Inflammatory macrophage treated with lipopolysaccharide for 4 hours (primary cell): Measurements from ENCODE around the gene MAMLD1.

Experiments
- DNase-seq: peaks from one replicate; pipeline ENCODE4 v3.0.0-alpha.2; 2020

MAMLD1 gene

DNA sequence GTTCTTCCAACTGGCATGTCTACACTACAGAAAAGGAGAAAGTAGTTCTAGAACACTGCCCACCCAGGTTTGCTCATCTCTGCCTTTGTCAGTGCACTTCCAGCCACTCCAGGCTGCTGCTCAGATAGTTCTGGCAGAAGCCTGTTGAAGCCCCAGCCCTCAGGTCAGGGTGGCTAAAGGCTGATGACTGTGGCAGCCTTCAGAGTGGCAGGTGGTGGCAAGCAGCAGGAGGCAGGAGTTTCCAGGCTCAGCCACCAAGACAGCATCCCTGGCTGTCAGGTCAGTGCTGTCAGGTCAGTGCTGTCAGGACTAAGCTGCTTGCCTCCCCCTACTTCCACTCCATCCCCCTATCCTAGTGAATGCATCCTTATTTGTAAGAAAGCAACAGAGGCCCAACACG lies 100.4 kb downstream of the MAMLD1 start:
- DNase-seq = no peak

DNA sequence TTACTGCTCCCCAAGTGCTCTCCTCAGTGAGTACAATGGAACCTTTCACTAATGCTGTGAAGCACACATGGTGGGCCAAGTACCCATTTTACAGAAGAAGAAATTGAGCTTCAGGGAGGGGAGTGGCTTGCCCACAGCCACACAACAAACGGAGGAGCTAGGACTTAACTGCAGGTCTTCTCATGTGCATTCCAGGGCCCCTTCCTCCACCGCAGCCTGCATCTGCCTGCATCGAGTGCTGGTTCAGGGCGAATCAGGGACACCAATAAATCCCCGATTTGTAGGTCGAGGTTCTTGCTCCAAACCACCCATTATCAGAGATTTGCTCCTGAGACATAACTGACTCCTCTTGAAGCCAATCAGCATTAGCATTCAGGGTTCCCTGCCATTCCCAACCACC lies 100.9 kb downstream of the MAMLD1 start:
- no peak for DNase-seq

DNA sequence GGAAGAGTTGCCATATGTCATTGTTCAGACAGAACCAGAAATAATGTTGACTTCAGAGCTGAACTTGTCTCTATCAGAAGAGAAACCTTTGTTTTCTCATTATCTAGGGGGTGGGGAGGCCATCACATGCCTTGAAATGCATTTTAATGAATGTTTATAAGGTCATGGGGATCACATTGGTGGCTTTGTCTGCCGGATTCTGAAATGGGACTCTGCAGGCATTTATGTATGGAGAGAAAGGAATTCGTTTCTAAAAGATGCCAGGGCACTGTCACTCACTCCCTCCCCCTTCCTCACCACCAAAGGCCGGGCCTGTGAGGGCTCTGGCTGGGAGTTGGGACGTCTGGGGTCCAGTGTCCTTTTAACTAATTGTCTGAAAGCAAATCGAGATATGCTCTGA lies 102.2 kb downstream of the MAMLD1 start:
- no peak for DNase-seq

DNA sequence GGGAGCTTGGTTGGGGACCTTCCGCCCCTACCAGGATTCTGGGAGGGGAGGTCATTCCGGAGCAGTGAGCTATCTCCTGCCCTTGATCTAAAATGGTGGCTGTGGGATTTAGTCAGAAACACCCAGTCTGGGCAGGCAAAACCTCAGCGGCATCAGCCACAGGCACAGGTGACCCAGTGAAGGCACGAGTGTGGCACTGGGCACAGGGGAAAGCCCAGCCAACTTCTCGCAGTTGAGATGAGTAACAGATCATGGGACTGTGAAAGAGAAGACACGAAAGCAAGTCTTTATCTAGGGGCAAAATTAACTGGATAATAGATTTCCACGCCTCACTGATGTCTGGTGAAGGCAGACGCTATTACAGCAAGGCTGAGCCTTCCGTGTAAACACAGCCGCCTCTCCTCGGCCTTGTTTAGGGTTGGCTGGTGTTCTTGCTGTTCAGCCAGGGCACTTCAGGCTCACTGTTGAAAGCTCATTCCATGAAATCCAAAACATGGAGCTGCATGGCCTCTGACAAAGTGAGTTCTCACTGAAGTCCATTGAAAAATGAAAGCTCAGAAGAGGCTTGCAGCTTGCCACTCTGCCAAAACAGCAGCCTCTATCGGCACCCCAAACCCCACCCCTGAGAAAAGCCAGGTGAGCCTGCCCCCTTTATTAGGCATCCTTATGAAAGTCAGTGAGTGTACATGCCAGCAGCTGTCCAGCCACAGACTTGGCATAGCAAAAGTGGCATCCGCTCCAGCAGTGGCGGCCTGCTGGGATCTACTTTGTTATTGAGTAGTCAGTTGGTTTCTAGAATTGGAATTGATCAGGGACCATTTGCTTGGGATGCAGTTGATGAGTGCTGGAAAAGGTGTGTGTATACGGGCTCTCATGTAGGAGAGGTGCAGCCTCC lies 103.0 kb downstream of the MAMLD1 start:
- DNase-seq = no peak

DNA sequence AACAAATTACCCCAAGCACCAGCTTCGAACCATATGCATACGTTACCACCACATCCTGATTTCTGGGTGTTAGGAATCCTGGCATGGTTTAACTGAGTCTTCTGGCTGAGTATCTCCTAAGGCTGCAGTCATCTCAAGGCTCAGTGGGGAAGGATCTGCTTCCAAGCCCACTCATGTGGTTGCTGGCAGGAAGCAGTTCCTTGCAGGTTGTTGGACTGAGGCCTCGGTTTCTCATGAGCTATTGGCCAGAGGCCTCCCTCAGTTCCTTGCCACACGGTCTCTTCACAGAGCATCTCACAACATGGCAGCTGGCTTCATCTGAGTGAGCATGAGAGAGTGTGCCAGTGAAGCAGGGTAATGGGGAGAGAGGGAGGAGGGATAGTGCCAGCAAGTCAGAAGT lies 109.2 kb downstream of the MAMLD1 start:
- DNase-seq = no peak

DNA sequence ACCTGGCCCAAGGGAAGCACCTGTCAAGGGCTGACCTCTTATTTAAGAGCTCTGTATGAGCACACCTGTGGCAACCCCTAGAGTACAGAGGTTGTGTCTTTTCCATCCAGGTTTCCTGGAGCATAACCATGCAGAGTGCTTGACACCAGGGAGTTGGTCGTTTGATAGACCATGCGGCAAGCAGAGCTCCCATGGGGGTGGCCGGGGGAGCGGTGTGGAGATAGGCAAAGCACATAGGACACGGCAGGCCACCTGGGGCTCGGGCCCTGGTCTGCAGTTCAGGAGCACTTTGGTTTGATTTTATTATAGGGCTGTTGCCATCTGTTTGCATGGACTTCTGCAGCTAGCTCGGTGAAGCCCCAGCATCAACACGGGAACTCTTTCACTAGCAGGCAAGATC lies 110.3 kb downstream of the MAMLD1 start:
- no peak for DNase-seq

DNA sequence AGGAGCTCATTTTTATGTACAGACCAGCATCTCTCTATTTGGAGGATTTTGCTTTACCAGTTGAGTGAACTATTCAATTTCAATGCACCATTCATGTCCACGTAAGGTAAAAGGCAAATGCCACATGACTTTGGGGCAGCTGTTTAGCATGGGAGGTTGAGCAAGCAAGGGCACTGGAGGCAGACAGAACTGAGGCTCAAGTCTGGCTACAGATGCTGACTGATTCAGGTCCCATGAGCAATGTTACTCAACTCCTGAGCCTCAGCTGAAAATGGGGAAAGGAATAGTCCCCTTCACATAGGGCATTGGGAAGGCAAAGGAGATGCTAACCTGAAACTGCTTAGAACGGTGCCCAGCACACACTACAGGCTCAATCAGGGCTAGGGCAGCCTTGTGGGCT lies 112.3 kb downstream of the MAMLD1 start:
- DNase-seq = peak; percentile 70

DNA sequence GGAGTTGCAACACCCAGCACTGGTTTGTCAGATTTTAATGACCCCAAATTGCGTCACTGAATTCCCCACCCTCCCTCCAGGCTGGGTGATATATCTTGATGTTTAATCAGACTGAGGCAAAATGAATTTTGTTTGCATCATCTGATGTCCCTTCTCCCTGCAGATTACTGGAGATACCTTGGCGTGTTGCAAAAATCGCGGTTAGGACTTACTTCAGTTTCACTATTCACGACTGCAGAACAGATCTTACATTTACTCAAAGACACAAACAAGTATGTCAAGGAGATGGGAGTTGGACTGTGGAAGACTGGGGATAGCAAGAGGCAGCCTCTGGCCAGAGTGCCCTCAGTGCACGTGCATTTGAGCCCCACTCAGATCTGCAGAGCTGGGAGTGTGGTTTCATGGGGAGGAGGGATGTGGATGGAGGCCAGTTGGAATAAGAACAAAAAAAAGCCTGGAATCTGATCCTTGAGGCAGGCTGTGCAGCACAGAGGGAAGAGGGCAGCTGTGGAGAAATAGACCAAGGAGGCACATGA lies 113.1 kb downstream of the MAMLD1 start:
- DNase-seq = no peak

DNA sequence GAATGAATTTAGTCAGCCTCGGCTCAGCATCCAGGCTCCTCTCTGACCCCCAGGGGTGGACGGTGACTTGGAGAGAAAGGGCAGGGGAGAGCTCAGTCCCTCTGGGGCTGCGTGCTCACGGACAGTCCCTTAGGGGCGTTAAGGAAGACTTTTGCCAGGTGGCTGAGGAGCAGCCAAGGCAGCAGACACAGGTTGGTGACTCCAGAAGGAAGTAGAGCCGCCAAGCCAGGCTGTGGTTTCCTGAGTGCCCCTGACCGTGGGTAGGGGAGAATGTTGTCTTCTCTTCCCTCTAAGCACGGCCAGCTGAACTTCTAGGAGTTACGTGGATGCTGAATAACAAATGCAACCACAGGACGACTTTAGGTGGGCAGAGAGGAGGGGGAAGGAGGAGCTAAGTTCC lies 114.3 kb downstream of the MAMLD1 start:
- no peak for DNase-seq

DNA sequence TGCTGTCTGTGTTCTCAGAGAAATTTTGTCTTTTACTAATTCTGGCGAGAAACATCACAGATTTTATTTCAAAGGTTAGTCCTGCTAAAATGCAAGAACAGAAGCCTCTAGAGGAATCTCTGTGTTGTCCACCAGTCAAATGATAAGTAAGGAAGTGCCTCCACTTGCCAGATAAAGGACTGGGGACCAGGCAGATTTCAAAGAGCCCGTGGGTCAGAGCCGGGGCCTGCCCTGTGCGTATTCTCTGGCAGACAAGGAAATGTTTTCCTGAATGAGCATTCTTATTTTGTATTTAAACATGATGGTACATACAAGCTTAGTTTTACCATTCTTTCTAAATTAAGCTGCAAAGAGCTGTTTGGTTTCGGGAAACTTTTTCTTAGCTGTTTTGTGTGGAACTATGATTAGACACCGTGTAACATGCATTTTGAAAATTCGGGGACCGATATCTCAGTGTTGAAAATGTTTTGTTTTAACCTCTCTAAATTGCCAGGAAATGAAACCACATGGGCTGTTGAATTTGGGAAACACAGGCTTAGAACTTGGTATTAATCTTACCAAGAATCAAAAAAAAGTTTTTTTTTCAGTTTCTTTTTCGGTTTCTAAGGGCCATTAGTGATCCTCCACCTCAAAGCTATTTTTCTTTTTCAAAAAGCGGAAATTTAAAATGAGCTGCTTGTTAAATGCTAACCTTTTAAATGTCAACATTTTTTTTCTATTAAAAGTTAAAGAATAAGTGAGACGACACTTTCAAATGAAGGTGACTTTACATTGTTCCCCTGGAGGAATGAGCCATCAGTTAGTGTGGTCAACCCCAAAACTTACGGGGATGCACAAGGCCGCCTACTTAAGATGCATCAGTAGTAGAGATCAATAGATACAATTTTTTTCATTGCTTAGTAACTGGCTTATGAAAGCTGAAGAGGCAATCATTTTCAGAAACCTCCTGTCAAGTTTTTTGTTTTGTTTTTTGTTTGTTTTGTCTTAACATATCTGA lies 115.7 kb downstream of the MAMLD1 start:
- DNase-seq = peak; percentile 66

DNA sequence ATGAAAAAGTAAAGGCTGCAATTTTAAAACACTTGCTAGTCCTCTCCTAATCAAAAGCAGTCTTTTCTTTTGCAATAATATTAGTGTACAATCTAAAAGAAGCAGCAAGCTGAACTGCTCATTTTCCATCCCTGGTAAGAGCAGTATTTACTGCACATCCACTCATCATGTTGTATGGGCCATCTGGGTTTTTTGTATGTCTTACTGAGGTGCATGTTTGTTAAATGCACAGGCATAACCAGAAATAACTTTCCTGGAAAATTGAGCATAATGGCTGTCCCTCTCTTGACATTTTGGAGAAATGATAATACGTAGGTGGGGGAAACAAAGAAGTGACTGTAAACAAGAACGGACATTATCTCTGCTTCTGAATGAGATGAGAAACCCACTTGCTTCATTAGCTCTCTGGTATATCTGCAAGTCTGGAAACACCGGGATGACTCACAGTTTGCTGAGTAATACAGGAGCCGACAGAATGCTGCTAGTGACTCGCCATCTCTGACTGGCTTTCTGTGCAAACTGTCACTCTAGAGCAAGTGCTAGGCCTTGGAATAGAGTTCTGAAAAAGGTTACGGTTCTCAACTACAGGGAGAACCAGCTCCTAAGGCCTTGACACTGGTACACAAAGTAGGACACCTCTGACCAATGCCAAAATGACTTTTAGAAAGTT lies 119.6 kb downstream of the MAMLD1 start:
- DNase-seq = peak; percentile 85

DNA sequence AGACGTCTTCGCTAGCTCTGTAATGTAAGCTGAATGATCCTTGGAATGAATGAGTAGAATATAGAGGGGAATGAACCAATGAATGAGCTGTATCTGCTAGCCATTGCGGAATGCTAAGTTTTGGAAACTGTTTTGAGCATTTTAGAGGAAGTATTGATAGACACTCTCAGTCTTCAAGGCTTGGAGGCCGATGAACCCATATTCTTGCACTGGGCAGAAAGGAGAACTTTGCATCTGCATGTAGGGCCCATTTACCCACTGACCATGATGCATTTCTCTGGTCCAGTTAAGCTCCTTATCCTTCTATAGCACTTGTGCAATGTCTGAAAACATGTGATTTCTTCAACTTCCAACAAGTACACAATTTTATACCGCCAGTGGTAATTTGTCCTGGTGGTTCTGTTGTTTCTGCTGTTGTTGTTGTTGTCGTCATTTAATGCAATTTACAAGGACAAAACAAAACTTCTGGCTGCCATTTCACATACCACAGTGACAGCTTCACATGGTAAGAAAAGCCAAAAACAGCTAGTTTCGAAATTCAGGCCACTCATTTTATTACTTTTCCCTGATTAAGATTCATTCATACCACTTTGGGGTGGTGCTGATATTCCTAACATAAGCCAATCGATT lies 120.4 kb downstream of the MAMLD1 start:
- peak; percentile 61 for DNase-seq

DNA sequence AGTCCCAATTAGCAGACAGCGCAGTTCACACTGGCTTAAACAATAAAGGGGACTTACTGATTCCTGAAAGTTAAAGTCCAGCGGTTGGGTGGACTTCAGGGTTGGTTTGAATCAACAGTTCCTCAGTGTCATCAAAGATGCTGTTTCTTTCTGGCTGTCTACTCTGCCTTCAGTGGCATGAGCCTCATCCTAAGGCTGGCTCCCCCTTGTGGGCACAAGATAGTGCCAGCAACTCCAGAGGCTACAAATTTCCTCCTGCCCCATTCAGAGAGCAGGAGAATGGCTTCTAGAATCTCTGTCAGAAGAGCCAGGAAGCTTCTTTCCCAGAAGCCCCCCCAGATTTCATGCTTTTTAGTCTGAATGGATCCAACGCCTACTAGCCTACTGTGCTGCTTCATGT lies 122.9 kb downstream of the MAMLD1 start:
- peak; percentile 54 for DNase-seq

DNA sequence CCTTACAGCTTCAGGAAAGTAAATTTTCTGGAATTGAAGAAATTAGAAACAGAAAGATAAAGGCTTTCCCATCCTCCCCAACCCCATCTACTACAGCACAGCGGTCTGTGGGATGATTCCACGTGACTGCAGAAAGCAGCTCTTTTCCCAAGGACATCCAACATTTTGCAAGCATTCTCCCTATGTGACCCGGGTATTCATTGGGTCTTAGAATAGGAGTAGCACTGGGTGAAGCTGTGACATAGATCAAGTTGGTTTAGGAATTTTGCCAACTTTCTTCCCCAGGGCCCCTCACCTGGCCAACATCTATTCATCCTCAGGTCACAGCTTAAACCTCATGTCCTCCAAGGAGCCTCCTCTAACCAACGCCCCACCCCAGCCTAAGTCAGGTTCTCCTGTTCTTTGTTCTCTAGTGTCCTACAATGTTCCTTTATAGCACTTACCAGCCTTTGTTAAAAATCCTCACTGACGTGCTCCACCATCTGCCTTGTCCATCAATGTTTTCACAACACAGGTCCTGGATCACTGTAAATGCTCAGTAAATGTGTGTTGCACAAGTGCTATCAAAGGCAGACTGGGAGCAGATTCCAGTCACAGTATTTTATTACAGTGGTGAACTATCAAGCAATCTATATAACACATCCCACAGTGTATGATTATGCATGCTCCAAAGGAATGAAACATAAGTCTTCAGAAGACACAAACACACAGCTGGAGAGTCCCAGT lies 124.4 kb downstream of the MAMLD1 start:
- no peak for DNase-seq

DNA sequence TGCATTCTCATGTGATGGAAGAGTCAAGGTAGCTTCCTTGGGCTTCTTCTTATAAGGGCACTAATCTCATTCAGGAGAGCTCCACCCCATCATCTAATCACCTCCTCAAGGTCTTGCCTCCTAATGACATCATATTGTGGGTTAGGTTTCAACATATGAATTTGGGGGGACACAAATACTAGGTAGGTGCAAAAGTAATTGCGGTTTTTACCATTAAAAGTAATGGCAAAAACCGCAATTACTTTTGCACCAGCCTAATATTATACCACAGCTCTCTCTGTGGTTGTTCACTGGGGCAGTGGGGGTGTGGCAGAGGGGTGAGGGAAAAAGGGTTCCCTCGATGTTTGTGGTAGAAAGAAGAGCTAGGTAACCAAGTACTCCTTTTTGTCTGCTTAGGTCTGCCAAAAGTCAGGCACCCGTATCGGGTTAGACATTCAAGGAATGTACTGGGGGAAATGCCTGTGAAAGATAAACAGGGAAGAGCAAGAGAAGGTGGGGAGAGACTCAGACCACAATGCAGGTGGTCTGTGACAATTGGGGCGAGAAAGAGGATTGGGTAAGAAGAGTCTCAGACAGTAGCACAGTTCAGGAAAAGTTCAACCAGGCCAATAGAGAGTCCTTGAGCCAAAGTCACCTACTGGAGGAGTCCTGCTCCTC lies 126.4 kb downstream of the MAMLD1 start:
- no peak for DNase-seq

DNA sequence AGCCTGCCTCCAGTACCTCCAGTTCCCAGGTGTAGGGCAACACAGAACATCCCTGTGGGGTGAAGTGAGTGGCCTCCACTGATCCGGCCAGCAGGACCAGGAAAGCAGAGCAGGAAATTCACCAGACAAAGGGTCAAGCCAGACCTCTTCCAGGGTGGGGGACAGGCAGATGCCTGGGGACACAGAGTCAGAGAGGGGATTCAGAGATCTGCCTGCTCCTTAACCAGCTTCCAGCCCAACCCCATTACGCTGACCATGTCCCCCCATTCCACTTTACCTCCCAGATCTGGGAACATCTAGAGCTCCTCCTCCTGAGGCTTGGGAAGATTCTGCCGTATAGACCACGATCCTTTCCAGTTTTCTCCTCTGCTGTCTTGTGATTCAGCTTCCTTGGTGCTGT lies 132.4 kb downstream of the MAMLD1 start:
- no peak for DNase-seq

DNA sequence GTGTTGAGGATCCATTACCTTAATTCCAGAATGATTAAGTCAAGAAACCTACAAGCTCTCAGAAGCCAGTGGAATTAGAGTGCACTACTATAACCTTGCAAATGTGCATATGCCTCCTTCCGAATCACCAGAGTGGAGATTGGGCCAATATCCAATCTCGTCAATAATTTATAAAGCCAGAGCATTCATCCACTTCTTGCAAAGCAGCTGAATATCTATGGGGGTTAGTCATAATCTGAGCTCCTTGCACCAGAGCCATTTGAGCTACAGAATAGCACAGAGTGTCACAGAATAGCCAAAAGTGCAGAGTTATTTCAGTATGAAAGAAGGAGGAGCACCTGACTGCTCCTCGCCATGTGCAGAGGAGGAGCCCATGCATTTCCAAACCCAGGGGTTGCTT lies 136.1 kb downstream of the MAMLD1 start:
- DNase-seq = no peak

DNA sequence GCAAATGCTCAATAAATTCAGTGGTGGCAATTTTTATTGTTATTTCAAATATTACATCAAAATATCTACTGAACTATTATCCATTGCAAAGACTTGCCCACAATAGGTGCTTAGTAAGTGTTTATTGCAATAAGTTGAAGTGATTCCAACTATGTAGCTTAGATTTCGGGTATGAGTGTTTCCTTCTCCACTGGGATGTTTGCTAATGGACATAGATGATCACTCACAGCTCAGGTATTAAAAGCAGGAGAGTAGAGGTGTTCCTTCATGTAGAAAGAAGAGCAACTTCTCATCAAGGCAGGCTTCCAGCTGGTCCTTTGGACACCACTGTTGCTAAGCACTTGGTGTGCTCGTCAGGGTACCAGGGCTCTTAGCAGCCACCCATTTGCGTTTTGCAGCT lies 139.0 kb downstream of the MAMLD1 start:
- DNase-seq = no peak

DNA sequence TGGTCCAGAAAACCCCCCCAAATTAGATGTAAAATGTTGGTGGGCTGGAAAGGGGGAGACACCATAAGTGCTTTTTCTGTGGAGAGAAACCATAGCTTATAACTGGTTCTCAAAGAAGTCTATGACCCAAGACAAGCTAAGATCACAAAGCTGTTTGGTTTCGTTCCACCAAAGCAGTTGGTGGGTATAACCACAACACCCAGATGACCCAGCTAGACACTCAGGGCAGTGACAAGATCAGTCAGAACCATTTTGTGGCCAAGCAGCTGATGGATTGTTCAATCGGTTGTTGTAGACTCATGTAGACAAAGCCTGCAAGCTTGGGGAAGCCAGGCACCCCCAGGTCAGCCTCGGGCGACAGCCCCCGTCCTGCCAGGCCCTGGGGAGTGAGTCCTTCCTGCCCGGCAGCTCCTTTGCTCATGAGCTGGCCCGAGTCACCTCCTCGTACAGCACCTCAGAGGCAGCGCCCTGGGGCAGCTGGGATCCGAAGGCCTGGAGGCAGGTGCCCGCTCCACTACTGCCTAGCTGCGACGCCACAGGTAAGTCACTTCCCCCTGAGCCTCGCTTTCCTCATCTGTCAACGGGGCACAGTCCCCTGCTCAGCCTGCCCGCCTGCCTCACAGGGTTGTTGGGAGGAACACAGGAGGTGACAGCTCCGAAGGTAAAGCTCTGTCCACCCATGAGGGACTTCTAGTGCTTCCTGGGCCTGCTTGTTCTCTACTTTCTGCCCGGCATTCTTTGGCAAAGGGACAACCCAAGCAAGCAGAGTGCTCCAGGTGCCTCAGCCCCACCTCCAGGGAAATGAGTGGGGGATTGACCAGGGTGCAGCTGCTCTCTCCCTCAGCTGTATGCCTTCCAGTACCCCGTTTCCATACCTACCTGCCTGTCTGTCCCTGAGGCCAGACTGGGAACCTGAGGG lies 140.1 kb downstream of the MAMLD1 start:
- no peak for DNase-seq

DNA sequence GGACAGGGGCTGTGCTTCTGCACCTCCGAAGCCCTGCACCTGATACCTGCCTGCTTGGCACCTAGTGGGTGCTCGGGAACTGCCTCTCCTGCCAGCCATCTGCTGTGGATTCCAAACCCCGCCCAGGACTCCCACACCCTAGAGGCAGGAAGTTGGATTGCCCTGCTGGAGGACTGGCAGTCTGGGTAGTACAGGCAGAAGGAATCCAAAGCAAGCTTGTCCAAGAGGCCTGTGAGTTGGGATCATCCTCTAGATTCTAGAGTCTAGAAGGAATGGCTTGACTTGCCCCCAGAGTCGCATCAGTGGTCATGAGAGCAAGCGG lies 140.7 kb downstream of the MAMLD1 start:
- DNase-seq = no peak
